ENCODE data around the gene TRIO.

- TF ChIP-seq EZH2 (IDR thresholded peaks at IDR 0.05; ENCODE audit: borderline replicate concordance, low read depth, low read length, severe bottlenecking), result no peak
- TF ChIP-seq, protein P1, sequence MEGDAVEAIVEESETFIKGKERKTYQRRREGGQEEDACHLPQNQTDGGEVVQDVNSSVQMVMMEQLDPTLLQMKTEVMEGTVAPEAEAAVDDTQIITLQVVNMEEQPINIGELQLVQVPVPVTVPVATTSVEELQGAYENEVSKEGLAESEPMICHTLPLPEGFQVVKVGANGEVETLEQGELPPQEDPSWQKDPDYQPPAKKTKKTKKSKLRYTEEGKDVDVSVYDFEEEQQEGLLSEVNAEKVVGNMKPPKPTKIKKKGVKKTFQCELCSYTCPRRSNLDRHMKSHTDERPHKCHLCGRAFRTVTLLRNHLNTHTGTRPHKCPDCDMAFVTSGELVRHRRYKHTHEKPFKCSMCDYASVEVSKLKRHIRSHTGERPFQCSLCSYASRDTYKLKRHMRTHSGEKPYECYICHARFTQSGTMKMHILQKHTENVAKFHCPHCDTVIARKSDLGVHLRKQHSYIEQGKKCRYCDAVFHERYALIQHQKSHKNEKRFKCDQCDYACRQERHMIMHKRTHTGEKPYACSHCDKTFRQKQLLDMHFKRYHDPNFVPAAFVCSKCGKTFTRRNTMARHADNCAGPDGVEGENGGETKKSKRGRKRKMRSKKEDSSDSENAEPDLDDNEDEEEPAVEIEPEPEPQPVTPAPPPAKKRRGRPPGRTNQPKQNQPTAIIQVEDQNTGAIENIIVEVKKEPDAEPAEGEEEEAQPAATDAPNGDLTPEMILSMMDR (IDR thresholded peaks at IDR 0.05; ENCODE audit: borderline replicate concordance, extremely low read depth, low read length, poor library complexity, severe bottlenecking), result no peak
Measured at GRCh38 chr5:14105718-14106410, 37.3 kb upstream of the TRIO start.
